CD4-positive, CD25-positive, alpha-beta regulatory T cell (primary cell): Measurements from ENCODE around the gene DNAH9. TPM values are rescaled to one million over a fixed set of nuclear protein-coding genes. Genes with fewer than 3 reads are reported as not detected.
A peak's percentile ranks its signal among the peaks of the same experiment; 100 is the strongest.
"Not testable (repeated sequence)": the region's sequence is repeated elsewhere in the genome, so short reads cannot be mapped to it uniquely, and the experiment has no call there.

Experiments used
- ATAC-seq, 2 donors: fragments of 150-1000 bp; cut with Tn5 transposase; one replicate each; pipeline ENCODE4 v1.10.0; 2021; ENCODE audit warnings: low read depth in 2 of 2, moderate number of reproducible peaks in 2 of 2, moderate library complexity in 1 of 2
- DNase-seq, 3 donors: peaks; one replicate each; pipeline versions ENCODE4 v3.0.0 to v3.0.0-alpha.2; 2012 to 2022; ENCODE audit warnings: mixed read lengths in 1 of 3
- H3K27ac ChIP-seq: one replicate; pipeline ENCODE4 v1.7.0; 2013; ENCODE audit warnings: mild to moderate bottlenecking, low read length; ENCODE audit not compliant: insufficient read depth, poor library complexity, severe bottlenecking
- H3K27me3 ChIP-seq: one replicate; pipeline ENCODE4 v1.7.0; 2013; ENCODE audit warnings: low read length; ENCODE audit not compliant: control insufficient read depth, insufficient read depth
- H3K36me3 ChIP-seq: one replicate; pipeline ENCODE4 v1.7.0; 2013; ENCODE audit warnings: mild to moderate bottlenecking, low read length, moderate library complexity; ENCODE audit not compliant: control insufficient read depth, insufficient read depth
- H3K4me1 ChIP-seq: 2 replicates; pipeline ENCODE4 v1.7.0; 2013; ENCODE audit warnings: mild to moderate bottlenecking, low read length; ENCODE audit not compliant: insufficient read depth, control insufficient read depth, poor library complexity, severe bottlenecking
- H3K4me3 ChIP-seq: one replicate; pipeline ENCODE4 v1.7.0; 2013; ENCODE audit warnings: low read depth, mild to moderate bottlenecking, low read length, moderate library complexity
- H3K9me3 ChIP-seq, 2 experiments: 1 replicate in 1 of 2; 2 replicates in 1 of 2; pipeline ENCODE4 v1.7.0; 2013; ENCODE audit warnings: low read length in 2 of 2, mild to moderate bottlenecking in 1 of 2, moderate library complexity in 1 of 2; ENCODE audit not compliant: control insufficient read depth in 2 of 2
- H3K27ac Mint-ChIP-seq, 3 donors: one replicate each; pipeline ENCODE4 v1.8.0; 2020 to 2022; ENCODE audit warnings: mild to moderate bottlenecking in 3 of 3, mixed read lengths in 3 of 3, moderate library complexity in 2 of 3
- H3K27me3 Mint-ChIP-seq: one replicate; pipeline ENCODE4 v1.8.0; 2022; ENCODE audit warnings: mild to moderate bottlenecking, mixed read lengths
- H3K36me3 Mint-ChIP-seq: one replicate; pipeline ENCODE4 v1.8.0; 2020; ENCODE audit warnings: mixed read lengths
- H3K4me1 Mint-ChIP-seq, 4 donors: one replicate each; pipeline ENCODE4 v1.8.0; 2020 to 2022; ENCODE audit warnings: mixed read lengths in 4 of 4, mild to moderate bottlenecking in 1 of 4
- H3K4me3 Mint-ChIP-seq, 4 donors: one replicate each; pipeline ENCODE4 v1.8.0; 2020 to 2022; ENCODE audit warnings: mild to moderate bottlenecking in 4 of 4, mixed read lengths in 4 of 4, moderate library complexity in 3 of 4
- H3K9me3 Mint-ChIP-seq, 7 donors: one replicate each; pipeline ENCODE4 v1.8.0; 2020 to 2022; ENCODE audit warnings: mixed read lengths in 7 of 7, mild to moderate bottlenecking in 3 of 7, moderate library complexity in 2 of 7
- polyA plus RNA-seq, 4 donors: library from polyadenylated mRNA; unstranded; fragments of 300-500 nt; fragmentation: Illumina TruSeq; gene quantifications; one replicate each; pipeline ENCODE4 v1.2.3, GENCODE V29; 2021
- total RNA-seq: library from RNA; stranded (reverse); gene quantifications from one replicate; pipeline ENCODE4 v1.2.3, GENCODE V29; 2022

DNAH9 gene
- total and polyA plus RNA-seq, 5 donors from 2014 or later: not detected

DNA sequence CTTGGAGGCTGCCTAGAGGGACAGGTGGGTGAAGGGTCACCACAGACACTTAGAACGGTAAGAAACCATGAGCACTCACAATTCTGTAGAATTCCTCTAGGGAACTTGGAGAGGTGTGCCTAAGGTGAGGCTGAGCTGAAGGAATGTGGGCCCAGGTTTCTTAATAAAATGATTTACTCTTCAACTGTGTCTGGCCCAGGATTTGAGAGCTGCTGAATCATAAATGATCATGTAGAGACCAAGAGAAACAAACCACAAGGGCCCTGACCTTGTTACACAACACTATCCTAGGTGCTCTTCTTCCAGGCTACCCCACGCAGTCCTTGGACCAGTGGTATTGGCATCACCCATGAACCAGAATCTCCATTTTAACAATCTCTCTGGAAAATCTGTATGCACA is 371.3 kb downstream of the DNAH9 start:
- Histone ChIP-seq H3K4me1 (no peaks in the 10 kb centered on the region), H3K9me3 (peaks cover 13 to 29% of the 10 kb centered on the region in 2 experiments), H3K27ac (no peak overlapping the region), H3K27me3 (no peaks in the 10 kb centered on the region), H3K36me3 (no peaks in the 10 kb centered on the region), H3K4me3 (no peak overlapping the region)
- Mint-ChIP-seq H3K27ac (no peak overlapping the region), H3K27me3 (no peaks in the 10 kb centered on the region), H3K4me3 (no peak overlapping the region), H3K36me3 (peaks cover 53% of the 10 kb centered on the region), H3K9me3 (peaks cover 7 to 40% (median 13%) of the 10 kb centered on the region in 7 donors), H3K4me1 (peaks cover 0 to 8% (median 2%) of the 10 kb centered on the region in 4 donors)
- no peak for ATAC-seq
- DNase-seq: no peak

DNA sequence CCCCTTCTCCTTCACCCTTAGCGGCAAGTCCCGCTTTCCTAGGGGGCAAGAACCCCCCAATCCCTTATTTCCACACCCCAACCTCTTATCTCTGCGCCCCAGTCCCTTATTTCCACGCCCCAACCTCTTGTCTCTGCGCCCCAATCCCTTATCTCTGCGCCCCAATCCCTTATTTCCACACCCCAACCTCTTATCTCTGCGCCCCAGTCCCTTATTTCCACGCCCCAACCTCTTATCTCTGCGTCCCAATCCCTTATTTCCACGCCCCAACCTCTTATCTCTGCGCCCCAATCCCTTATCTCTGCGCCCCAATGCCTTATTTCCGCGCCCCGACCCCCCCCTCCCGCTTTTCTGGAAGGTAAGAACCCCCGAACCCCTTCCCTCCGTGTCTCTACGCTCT is 374.5 kb downstream of the DNAH9 start:
- H3K4me3 Mint-ChIP-seq, H3K27ac Mint-ChIP-seq, H3K27ac ChIP-seq, H3K4me3 ChIP-seq, H3K36me3 ChIP-seq, ATAC-seq, H3K4me1 ChIP-seq, H3K27me3 ChIP-seq, H3K27me3 Mint-ChIP-seq, H3K9me3 ChIP-seq, DNase-seq: not testable (repeated sequence)
- H3K9me3 Mint-ChIP-seq: peaks cover 0 to 18% (median 6%) of the 10 kb centered on the region in 7 donors
- peaks cover 54% of the 10 kb centered on the region for H3K36me3 Mint-ChIP-seq
- peaks cover 0 to 13% (median 8%) of the 10 kb centered on the region in 4 donors for H3K4me1 Mint-ChIP-seq

DNA sequence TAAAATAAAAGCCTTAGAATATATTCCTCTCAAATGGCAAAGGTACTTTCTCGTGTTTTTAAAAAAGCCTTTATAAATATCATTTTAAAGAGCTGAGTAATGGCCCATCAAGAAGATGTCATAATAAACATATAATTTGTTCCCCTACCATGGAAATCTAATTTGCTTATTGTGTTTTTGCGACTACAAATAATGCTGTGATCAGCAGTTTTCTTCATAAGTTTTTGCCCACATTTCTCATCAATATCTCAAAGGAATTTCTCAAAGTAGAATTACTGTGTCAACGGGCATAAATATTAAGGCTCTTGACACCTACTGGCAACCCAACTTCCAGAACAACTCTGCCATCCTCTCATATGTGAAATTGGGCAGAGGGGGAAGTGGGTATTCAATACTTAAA is 381.5 kb downstream of the DNAH9 start:
- peaks cover 77% of the 10 kb centered on the region for H3K36me3 Mint-ChIP-seq
- DNase-seq (no peak), ATAC-seq (no peak)
- H3K27ac ChIP-seq: no peak overlapping the region
- H3K27me3 ChIP-seq: no peaks in the 10 kb centered on the region
- no peaks in the 10 kb centered on the region for H3K9me3 ChIP-seq
- peaks cover 55% of the 10 kb centered on the region for H3K36me3 ChIP-seq
- H3K9me3 Mint-ChIP-seq: peaks cover 0 to 4% (median 0%) of the 10 kb centered on the region in 7 donors
- peaks cover 5 to 17% (median 7%) of the 10 kb centered on the region in 4 donors for H3K4me1 Mint-ChIP-seq
- no peak overlapping the region for H3K4me3 Mint-ChIP-seq
- H3K27ac Mint-ChIP-seq: no peak overlapping the region
- H3K27me3 Mint-ChIP-seq: no peaks in the 10 kb centered on the region
- no peak overlapping the region for H3K4me3 ChIP-seq
- H3K4me1 ChIP-seq: no peaks in the 10 kb centered on the region

DNA sequence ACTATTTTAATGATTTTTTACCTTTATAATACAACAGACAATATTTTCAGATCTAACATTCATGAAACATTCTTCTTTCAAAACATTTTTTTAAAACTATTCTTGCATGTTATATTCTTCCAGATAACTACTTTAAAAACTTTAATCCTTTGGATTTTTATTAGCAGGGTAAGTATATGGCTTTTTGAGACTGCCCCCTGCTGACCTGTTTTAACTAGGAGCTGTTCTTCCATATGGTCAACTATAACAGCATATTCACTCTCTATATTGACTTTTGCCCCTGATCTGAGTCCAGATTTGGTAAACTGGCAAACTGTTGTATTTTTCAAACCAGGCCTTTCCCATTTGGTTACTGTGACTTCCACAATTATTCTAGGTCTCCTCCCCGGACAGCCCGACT is 382.5 kb downstream of the DNAH9 start:
- no peaks in the 10 kb centered on the region for H3K27me3 ChIP-seq
- no peak overlapping the region for H3K27ac ChIP-seq
- H3K4me3 ChIP-seq: no peak overlapping the region
- Mint-ChIP-seq H3K9me3 (peaks cover 0 to 2% (median 0%) of the 10 kb centered on the region in 7 donors), H3K4me1 (peaks cover 0 to 16% (median 8%) of the 10 kb centered on the region in 4 donors), H3K27ac (peak overlapping the region in 2 of 3 donors; percentile 26 to 33), H3K36me3 (peaks cover 72% of the 10 kb centered on the region), H3K27me3 (no peaks in the 10 kb centered on the region), H3K4me3 (no peak overlapping the region)
- no peaks in the 10 kb centered on the region for H3K9me3 ChIP-seq
- peaks cover 59% of the 10 kb centered on the region for H3K36me3 ChIP-seq
- H3K4me1 ChIP-seq: no peaks in the 10 kb centered on the region
- no peak for DNase-seq
- no peak for ATAC-seq

DNA sequence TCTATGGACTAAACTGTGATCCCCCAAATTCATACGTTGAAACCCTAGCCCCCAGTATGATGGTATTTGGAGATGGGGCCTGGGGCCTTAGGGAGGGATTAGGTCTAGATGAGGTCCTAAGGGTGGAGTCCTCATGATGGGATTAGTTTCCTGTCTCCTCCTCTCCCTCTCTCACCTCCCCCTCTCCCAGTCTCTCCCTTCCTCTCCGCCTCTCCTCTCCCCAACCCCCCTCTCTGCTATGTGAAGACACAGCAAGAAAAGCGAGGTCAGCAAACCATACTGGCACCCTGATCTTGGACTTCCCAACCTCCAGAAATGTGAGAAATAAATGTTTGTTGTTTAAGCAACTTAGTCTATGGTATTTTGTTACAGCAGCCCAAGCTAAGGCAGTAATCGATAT is 383.6 kb downstream of the DNAH9 start:
- Mint-ChIP-seq H3K4me3 (no peak overlapping the region), H3K4me1 (peaks cover 3 to 13% (median 9%) of the 10 kb centered on the region in 4 donors), H3K36me3 (peaks cover 67% of the 10 kb centered on the region), H3K27me3 (no peaks in the 10 kb centered on the region), H3K9me3 (no peaks in the 10 kb centered on the region), H3K27ac (peak overlapping the region in 1 of 3 donors; percentile 49)
- peaks cover 64% of the 10 kb centered on the region for H3K36me3 ChIP-seq
- no peaks in the 10 kb centered on the region for H3K9me3 ChIP-seq
- H3K27me3 ChIP-seq: no peaks in the 10 kb centered on the region
- ATAC-seq: no peak
- H3K27ac ChIP-seq: no peak overlapping the region
- no peak for DNase-seq
- H3K4me3 ChIP-seq: no peak overlapping the region
- H3K4me1 ChIP-seq: no peaks in the 10 kb centered on the region

DNA sequence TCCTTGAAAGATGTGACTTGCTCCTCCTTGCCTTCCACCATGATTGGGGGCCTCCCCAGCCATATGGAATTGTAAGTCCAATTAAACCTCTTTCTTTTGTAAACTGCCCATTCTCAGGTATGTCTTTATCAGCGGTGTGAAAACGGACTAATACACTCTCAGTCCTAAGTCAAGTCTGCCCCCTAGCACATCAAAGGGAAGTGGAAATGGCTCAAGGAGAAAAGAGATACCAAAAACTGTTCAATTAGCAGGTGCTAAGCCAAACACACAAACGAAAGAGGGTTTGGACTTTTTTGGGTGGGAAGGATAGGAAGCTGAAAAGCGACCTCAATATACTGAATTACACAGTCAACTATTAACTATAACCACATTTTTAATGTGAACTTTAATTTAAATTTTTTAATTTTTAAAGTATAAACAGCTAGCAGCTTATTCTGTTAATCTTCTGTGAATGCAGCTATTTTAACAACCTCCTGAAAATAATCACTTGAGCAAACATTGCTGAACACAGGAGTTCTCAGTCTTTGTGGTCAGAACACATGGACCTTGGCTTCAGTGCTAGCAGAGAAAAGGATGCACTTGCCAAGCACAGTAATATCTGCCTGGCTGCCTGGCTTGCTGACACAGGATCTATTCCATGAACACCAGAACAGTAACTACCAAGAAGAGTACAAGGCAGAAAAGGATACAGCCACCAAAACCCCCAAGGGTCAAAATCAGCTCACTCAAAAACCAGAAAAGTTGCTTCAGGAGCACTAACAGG is 388.1 kb downstream of the DNAH9 start:
- Mint-ChIP-seq H3K4me1 (peaks cover 19 to 48% (median 28%) of the 10 kb centered on the region in 4 donors), H3K27ac (no peak overlapping the region), H3K27me3 (no peaks in the 10 kb centered on the region), H3K4me3 (no peak overlapping the region), H3K36me3 (peaks cover 66% of the 10 kb centered on the region), H3K9me3 (no peaks in the 10 kb centered on the region)
- peaks cover 6% of the 10 kb centered on the region for H3K4me1 ChIP-seq
- H3K4me3 ChIP-seq: no peak overlapping the region
- no peak for ATAC-seq
- no peak overlapping the region for H3K27ac ChIP-seq
- no peak for DNase-seq
- H3K27me3 ChIP-seq: no peaks in the 10 kb centered on the region
- no peaks in the 10 kb centered on the region for H3K9me3 ChIP-seq
- H3K36me3 ChIP-seq: peaks cover 56% of the 10 kb centered on the region

DNA sequence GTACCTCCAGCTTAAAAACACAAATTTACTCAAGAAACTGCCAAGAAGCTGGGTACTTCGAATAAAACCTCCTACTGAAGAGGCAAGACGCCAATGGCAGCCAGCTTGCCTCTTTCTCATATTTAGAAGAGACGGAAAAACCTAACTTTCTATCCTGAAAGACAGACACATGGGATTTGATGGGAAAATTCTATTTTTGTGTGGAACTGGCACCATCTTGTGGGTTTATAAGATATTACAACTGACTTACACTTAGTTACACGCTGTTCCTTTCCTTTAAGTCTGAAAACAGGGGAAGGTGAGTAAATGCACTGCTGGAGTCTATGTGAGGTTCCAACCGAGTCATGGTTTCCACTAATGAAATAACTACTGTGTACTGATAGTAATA is 388.7 kb downstream of the DNAH9 start:
- Mint-ChIP-seq H3K27me3 (no peaks in the 10 kb centered on the region), H3K27ac (no peak overlapping the region), H3K4me1 (peaks cover 20 to 50% (median 29%) of the 10 kb centered on the region in 4 donors), H3K4me3 (no peak overlapping the region), H3K9me3 (no peaks in the 10 kb centered on the region), H3K36me3 (peaks cover 62% of the 10 kb centered on the region)
- H3K9me3 ChIP-seq: no peaks in the 10 kb centered on the region
- H3K27ac ChIP-seq: no peak overlapping the region
- DNase-seq: peak in 1 of 3 donors; percentile 16
- no peak for ATAC-seq
- no peak overlapping the region for H3K4me3 ChIP-seq
- no peaks in the 10 kb centered on the region for H3K27me3 ChIP-seq
- peaks cover 6% of the 10 kb centered on the region for H3K4me1 ChIP-seq
- H3K36me3 ChIP-seq: peaks cover 54% of the 10 kb centered on the region
